ENCODE data around the gene SYNDIG1.

Gene SYNDIG1

GRCh38 chr20:24611360-24612140 lies 142.1 kb downstream of the SYNDIG1 start:
- DNase-seq (ENCODE audit: low read depth): no peak
- TF ChIP-seq CTCF (IDR thresholded peaks at IDR 0.05; ENCODE audit: insufficient read depth, low read depth, low read length, missing control alignments): no peak
- no peak overlapping the region for H3K4me3 ChIP-seq (ENCODE audit: low read length)

- TF ChIP-seq CTCF (IDR thresholded peaks at IDR 0.05; ENCODE audit: insufficient read depth, low read depth, low read length, missing control alignments): no peak
- DNase-seq (ENCODE audit: low read depth): no peak
- no peak overlapping the region for H3K4me3 ChIP-seq (ENCODE audit: low read length)
Measured at GRCh38 chr20:24612799-24613775, 143.7 kb downstream of the SYNDIG1 start.

GRCh38 chr20:24614341-24614740 lies 144.9 kb downstream of the SYNDIG1 start:
- no peak for DNase-seq (ENCODE audit: low read depth)
- TF ChIP-seq CTCF (IDR thresholded peaks at IDR 0.05; ENCODE audit: insufficient read depth, low read depth, low read length, missing control alignments): no peak
- H3K4me3 ChIP-seq (ENCODE audit: low read length): no peak overlapping the region

- no peak for TF ChIP-seq CTCF (IDR thresholded peaks at IDR 0.05; ENCODE audit: insufficient read depth, low read depth, low read length, missing control alignments)
- no peak for DNase-seq (ENCODE audit: low read depth)
- no peak overlapping the region for H3K4me3 ChIP-seq (ENCODE audit: low read length)
Measured at GRCh38 chr20:24615353-24615752, 145.9 kb downstream of the SYNDIG1 start.

- no peak for DNase-seq (ENCODE audit: low read depth)
- no peak overlapping the region for H3K4me3 ChIP-seq (ENCODE audit: low read length)
- TF ChIP-seq CTCF (IDR thresholded peaks at IDR 0.05; ENCODE audit: insufficient read depth, low read depth, low read length, missing control alignments): no peak
Measured at GRCh38 chr20:24616258-24617079, 147.0 kb downstream of the SYNDIG1 start.

GRCh38 chr20:24617080-24617432 lies 147.6 kb downstream of the SYNDIG1 start:
- DNase-seq (ENCODE audit: low read depth): no peak
- H3K4me3 ChIP-seq (ENCODE audit: low read length): no peak overlapping the region
- TF ChIP-seq CTCF (IDR thresholded peaks at IDR 0.05; ENCODE audit: insufficient read depth, low read depth, low read length, missing control alignments): no peak

Measured in epithelial cell of esophagus (primary cell).